HT-29 (cell line): ENCODE measurements around the gene AIFM3. TPM values are rescaled to one million over a fixed set of nuclear protein-coding genes. Genes with fewer than 3 reads are reported as not detected.
"Not testable (repeated sequence)": the region's sequence is repeated elsewhere in the genome, so short reads cannot be mapped to it uniquely, and the experiment has no call there.

Experiments
- DNase-seq: peaks from one replicate; pipeline ENCODE4 v3.0.0-alpha.2; 2015; ENCODE audit warnings: low spot score
- total RNA-seq: library from RNA; depleted of rRNA; stranded (reverse); fragments of >200 nt; shearing (Covaris generic); gene quantifications from 2 replicates; pipeline ENCODE4 v1.2.3, GENCODE V29; 2014; rRNA removed

The AIFM3 gene
- total RNA-seq, result 30.9 and 41.7 TPM in 2 replicates

GRCh38 chr22:20966883-20967696, at the start of gene AIFM3:
Gene AIFM3 (plus strand): TSS chr22:20967255. CDS start chr22:20967945, 690 bp downstream.
- DNase-seq, result no peak

- peak; percentile 21 for DNase-seq
Observed at GRCh38 chr22:20918663-20919218, 48.3 kb upstream of the AIFM3 start.

GRCh38 chr22:20919718-20920117, 47.3 kb upstream of the AIFM3 start:
- DNase-seq, result peak; percentile 38

GRCh38 chr22:20920881-20921203, 46.2 kb upstream of the AIFM3 start:
- DNase-seq, result no peak

- no peak for DNase-seq
Observed at GRCh38 chr22:20922141-20922751, 44.8 kb upstream of the AIFM3 start.

GRCh38 chr22:20926243-20926642, 40.8 kb upstream of the AIFM3 start:
- no peak for DNase-seq

GRCh38 chr22:20927940-20928572, 39.0 kb upstream of the AIFM3 start:
- no peak for DNase-seq

- no peak for DNase-seq
Observed at GRCh38 chr22:20928573-20928967, 38.5 kb upstream of the AIFM3 start.

- DNase-seq, result no peak
Observed at GRCh38 chr22:20930004-20930403, 37.1 kb upstream of the AIFM3 start.

- DNase-seq, result not testable (repeated sequence)
Observed at GRCh38 chr22:20930435-20930834, 36.6 kb upstream of the AIFM3 start.

GRCh38 chr22:20931126-20931654, 35.9 kb upstream of the AIFM3 start:
- no peak for DNase-seq

- no peak for DNase-seq
Observed at GRCh38 chr22:20933910-20934309, 33.1 kb upstream of the AIFM3 start.

- not testable (repeated sequence) for DNase-seq
Observed at GRCh38 chr22:20935049-20935448, 32.0 kb upstream of the AIFM3 start.

GRCh38 chr22:20935780-20936539, 31.1 kb upstream of the AIFM3 start:
- DNase-seq, result not testable (repeated sequence)

GRCh38 chr22:20937031-20937793, 29.8 kb upstream of the AIFM3 start:
- peak; percentile 71 for DNase-seq

GRCh38 chr22:20937794-20938671, 29.0 kb upstream of the AIFM3 start:
- DNase-seq, result no peak

- not testable (repeated sequence) for DNase-seq
Observed at GRCh38 chr22:20939457-20940185, 27.4 kb upstream of the AIFM3 start.

GRCh38 chr22:20940186-20940651, 26.8 kb upstream of the AIFM3 start:
- DNase-seq, result no peak

- no peak for DNase-seq
Observed at GRCh38 chr22:20940904-20941385, 26.1 kb upstream of the AIFM3 start.
